ENCODE data around the gene LEMD2. TPM values are rescaled to one million over a fixed set of nuclear protein-coding genes. Genes with fewer than 3 reads are reported as not detected.

Gene LEMD2
- total RNA-seq, 1 experiment from 2014 or later: 43.9 TPM

DNA sequence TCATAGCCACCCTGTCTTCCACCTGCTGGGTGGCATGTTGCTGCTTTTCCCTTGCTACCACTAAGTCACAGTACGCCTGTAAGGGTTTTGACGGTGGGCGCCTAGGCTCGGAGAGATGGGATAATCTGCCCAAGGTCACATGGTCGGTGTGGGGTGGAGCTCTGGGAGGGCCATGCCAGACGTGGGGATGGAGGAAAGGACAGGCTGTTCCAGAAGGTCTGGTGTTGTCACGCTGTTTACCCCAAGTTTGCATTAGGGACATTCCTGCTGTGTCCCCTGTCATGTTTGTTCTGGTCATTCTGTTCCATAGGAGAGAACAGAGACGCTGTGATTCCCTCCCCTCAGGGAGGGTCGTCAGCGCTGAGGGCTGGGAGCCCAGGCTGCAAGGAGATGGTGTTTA lies 58.3 kb downstream of the LEMD2 start:
- Histone ChIP-seq H3K4me2 (ENCODE audit: low read length) (no peak overlapping the region), H3K4me3 (replicated peaks in 1 of 2; ENCODE audit: low read depth in 1 of 2, low read length in 2 of 2) (no peak overlapping the region), H3K79me2 (ENCODE audit: insufficient read depth, low read length) (no peaks in the 10 kb centered on the region), H3K36me3 (ENCODE audit: control insufficient read depth in 1 of 2, insufficient read depth in 2 of 2, low read length in 2 of 2) (no peaks in the 10 kb centered on the region), H3K9me2 (ENCODE audit: insufficient read depth) (no peaks in the 10 kb centered on the region), H3K27me3 (ENCODE audit: insufficient read depth, low read length) (no peaks in the 10 kb centered on the region), H3K9ac (ENCODE audit: low read length) (no peak overlapping the region), H3K9me3 (ENCODE audit: control insufficient read depth in 1 of 2, insufficient read depth in 1 of 2, low read depth in 1 of 2, low read length in 2 of 2) (no peaks in the 10 kb centered on the region), H3K4me1 (ENCODE audit: control insufficient read depth in 1 of 2, insufficient read depth in 2 of 2, low read length in 2 of 2) (peaks cover 0 to 10% of the 10 kb centered on the region in 2 experiments; a peak in 2 of 4 replicates), H2AFZ (ENCODE audit: low read depth, low read length, poor library complexity, severe bottlenecking) (no peak overlapping the region), H3K27ac (ENCODE audit: low read depth, low read length) (no peak overlapping the region), H4K20me1 (ENCODE audit: insufficient read depth) (no peaks in the 10 kb centered on the region)
- POLR2A ChIA-PET: no interaction called here
- RAD21 ChIA-PET (ENCODE audit: low non-redundant PET in 1 of 2, low total read pairs in 2 of 2, uncharacterized antibody in 2 of 2, unreplicated experiment in 2 of 2): no interaction called here
- no peak for ATAC-seq
- CTCF ChIA-PET: no interaction called here
- TF ChIP-seq SRF (IDR thresholded peaks at IDR 0.05; ENCODE audit: low read depth) (no peak), EZH2 (IDR thresholded peaks at IDR 0.05) (no peak), ZNF274 (IDR thresholded peaks at IDR 0.05; ENCODE audit: low read depth, low read length) (no peak), YY1 (IDR thresholded peaks at IDR 0.05; ENCODE audit: extremely low read depth, insufficient replicate concordance, low read depth, low read length) (no peak), POLR2A (IDR thresholded peaks at IDR 0.05; ENCODE audit: borderline replicate concordance, extremely low read depth, insufficient read depth, insufficient read length) (no peak), JUND (IDR thresholded peaks at IDR 0.05) (no peak), TCF7L2 (IDR thresholded peaks at IDR 0.05; ENCODE audit: borderline replicate concordance, extremely low read depth, insufficient read depth, insufficient read length) (no peak), FOSL1 (IDR thresholded peaks at IDR 0.05; ENCODE audit: low read depth) (no peak), RAD21 (IDR thresholded peaks at IDR 0.05; ENCODE audit: low read depth) (no peak), ELF1 (IDR thresholded peaks at IDR 0.05; ENCODE audit: borderline replicate concordance, low read depth) (no peak), SIN3A (IDR thresholded peaks at IDR 0.05; ENCODE audit: low read depth) (no peak), EZH2phosphoT487 (IDR thresholded peaks at IDR 0.05; ENCODE audit: borderline replicate concordance) (no peak), EGR1 (IDR thresholded peaks at IDR 0.05; ENCODE audit: low read depth) (no peak), ZFX (IDR thresholded peaks at IDR 0.05) (no peak), POLR2AphosphoS5 (IDR thresholded peaks at IDR 0.05; ENCODE audit: low read depth, low read length) (no peak), SP1 (IDR thresholded peaks at IDR 0.05; ENCODE audit: low read depth) (no peak)
- TF ChIP-seq, protein P1, sequence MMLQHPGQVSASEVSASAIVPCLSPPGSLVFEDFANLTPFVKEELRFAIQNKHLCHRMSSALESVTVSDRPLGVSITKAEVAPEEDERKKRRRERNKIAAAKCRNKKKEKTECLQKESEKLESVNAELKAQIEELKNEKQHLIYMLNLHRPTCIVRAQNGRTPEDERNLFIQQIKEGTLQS (IDR thresholded peaks at IDR 0.05): no peak
- TF ChIP-seq, protein P2, sequence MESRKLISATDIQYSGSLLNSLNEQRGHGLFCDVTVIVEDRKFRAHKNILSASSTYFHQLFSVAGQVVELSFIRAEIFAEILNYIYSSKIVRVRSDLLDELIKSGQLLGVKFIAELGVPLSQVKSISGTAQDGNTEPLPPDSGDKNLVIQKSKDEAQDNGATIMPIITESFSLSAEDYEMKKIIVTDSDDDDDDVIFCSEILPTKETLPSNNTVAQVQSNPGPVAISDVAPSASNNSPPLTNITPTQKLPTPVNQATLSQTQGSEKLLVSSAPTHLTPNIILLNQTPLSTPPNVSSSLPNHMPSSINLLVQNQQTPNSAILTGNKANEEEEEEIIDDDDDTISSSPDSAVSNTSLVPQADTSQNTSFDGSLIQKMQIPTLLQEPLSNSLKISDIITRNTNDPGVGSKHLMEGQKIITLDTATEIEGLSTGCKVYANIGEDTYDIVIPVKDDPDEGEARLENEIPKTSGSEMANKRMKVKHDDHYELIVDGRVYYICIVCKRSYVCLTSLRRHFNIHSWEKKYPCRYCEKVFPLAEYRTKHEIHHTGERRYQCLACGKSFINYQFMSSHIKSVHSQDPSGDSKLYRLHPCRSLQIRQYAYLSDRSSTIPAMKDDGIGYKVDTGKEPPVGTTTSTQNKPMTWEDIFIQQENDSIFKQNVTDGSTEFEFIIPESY (IDR thresholded peaks at IDR 0.05; ENCODE audit: extremely low read depth, insufficient replicate concordance, low read length): no peak
- TF ChIP-seq, protein P3, sequence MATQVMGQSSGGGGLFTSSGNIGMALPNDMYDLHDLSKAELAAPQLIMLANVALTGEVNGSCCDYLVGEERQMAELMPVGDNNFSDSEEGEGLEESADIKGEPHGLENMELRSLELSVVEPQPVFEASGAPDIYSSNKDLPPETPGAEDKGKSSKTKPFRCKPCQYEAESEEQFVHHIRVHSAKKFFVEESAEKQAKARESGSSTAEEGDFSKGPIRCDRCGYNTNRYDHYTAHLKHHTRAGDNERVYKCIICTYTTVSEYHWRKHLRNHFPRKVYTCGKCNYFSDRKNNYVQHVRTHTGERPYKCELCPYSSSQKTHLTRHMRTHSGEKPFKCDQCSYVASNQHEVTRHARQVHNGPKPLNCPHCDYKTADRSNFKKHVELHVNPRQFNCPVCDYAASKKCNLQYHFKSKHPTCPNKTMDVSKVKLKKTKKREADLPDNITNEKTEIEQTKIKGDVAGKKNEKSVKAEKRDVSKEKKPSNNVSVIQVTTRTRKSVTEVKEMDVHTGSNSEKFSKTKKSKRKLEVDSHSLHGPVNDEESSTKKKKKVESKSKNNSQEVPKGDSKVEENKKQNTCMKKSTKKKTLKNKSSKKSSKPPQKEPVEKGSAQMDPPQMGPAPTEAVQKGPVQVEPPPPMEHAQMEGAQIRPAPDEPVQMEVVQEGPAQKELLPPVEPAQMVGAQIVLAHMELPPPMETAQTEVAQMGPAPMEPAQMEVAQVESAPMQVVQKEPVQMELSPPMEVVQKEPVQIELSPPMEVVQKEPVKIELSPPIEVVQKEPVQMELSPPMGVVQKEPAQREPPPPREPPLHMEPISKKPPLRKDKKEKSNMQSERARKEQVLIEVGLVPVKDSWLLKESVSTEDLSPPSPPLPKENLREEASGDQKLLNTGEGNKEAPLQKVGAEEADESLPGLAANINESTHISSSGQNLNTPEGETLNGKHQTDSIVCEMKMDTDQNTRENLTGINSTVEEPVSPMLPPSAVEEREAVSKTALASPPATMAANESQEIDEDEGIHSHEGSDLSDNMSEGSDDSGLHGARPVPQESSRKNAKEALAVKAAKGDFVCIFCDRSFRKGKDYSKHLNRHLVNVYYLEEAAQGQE (IDR thresholded peaks at IDR 0.05; ENCODE audit: low read depth): no peak
- TF ChIP-seq, protein P4, sequence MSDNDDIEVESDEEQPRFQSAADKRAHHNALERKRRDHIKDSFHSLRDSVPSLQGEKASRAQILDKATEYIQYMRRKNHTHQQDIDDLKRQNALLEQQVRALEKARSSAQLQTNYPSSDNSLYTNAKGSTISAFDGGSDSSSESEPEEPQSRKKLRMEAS (IDR thresholded peaks at IDR 0.05): no peak
- intact Hi-C loops (cut with micrococcal nuclease): no loop called here
- no TSS peak for BruUV-seq (replicated peaks)
- no peak for DNase-seq (ENCODE audit: low read depth, low spot score)
